ENCODE measurements around the gene CSTPP1. TPM values are rescaled to one million over a fixed set of nuclear protein-coding genes. Genes with fewer than 3 reads are reported as not detected.
"Not testable (repeated sequence)": the region's sequence is repeated elsewhere in the genome, so short reads cannot be mapped to it uniquely, and the experiment has no call there.

The CSTPP1 gene
- total RNA-seq, 1 donor from 2014 or later, result 13.2 TPM

GRCh38 chr11:46906609-46907041, 29.9 kb upstream of the CSTPP1 start:
- no peak for DNase-seq (ENCODE audit: low spot score)
- intact Hi-C loops (cut with DNase I), result no loop called here

DNA sequence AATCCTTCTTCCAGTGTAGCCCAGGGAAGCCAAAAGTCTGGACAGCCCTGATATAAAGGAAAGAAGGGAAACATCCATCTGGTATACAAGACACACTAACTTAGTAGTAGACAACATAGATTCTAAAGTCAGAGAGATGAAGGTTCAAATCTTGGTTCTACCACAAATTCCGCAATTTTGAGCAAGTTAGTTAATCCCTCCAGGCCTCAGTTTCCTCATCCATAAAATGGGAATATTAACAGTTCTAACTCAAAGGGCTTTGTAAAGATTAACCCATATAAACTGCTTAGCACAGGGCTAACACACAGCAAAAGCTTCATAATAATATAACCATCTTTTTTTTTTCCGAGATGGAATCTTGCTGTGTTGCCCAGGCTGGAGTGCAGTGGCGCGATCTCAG, 29.0 kb upstream of the CSTPP1 start:
- intact Hi-C loops (cut with DNase I), result no loop called here
- no peak for DNase-seq (ENCODE audit: low spot score)

GRCh38 chr11:46912526-46913150, 23.9 kb upstream of the CSTPP1 start:
- DNase-seq (ENCODE audit: low spot score), result no peak

GRCh38 chr11:46913484-46913883, 23.1 kb upstream of the CSTPP1 start:
- DNase-seq (ENCODE audit: low spot score), result no peak
- intact Hi-C loops (cut with DNase I), result loop anchor here (10.0 kb wide), 1 partner anchor 441 kb away; the partner anchor contains the start of gene MYBPC3

More at GRCh38 chr11:46912526-46913150, 23.9 kb upstream of the CSTPP1 start:
- intact Hi-C loops (cut with DNase I), result loop anchor here (10.0 kb wide), 1 partner anchor 442 kb away; the partner anchor contains the start of gene MYBPC3

DNA sequence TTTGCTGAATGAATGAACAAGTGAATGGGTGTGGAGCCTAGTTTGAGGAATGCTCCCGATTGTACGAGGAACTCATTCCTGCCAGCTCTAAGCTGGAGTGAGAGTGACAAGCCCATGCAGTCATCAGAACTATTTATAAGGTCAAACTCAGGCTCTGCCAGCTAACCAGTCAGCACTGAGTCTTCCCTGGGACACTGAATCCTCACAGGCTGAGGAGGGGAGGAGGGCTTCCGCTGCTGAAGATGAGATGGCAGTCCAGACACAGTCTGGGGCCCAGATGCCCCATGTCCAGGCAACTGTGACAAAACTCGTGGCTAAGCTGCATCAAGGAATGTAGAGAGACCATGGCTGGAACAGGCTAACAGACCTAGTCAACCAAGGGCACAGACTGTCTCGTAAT, 22.2 kb upstream of the CSTPP1 start:
- intact Hi-C loops (cut with DNase I), result loop anchor here (10.0 kb wide), 1 partner anchor 440 kb away; the partner anchor contains the start of gene MYBPC3
- no peak for DNase-seq (ENCODE audit: low spot score)

GRCh38 chr11:46914910-46915309, 21.7 kb upstream of the CSTPP1 start:
- intact Hi-C loops (cut with DNase I), result loop anchor here (5.0 to 10.0 kb wide), 2 partner anchors 87 to 440 kb away; partner anchors contain the start of gene MYBPC3
- no peak for DNase-seq (ENCODE audit: low spot score)

GRCh38 chr11:46916286-46917108, 20.1 kb upstream of the CSTPP1 start:
- DNase-seq (ENCODE audit: low spot score), result no peak
- intact Hi-C loops (cut with DNase I), result loop anchor here (5.0 to 10.0 kb wide), 2 partner anchors 86 to 438 kb away; partner anchors contain the start of gene MYBPC3

GRCh38 chr11:46917109-46917761, 19.3 kb upstream of the CSTPP1 start:
- intact Hi-C loops (cut with DNase I), result loop anchor here (5.0 to 10.0 kb wide), 2 partner anchors 85 to 438 kb away; partner anchors contain the start of gene MYBPC3
- no peak for DNase-seq (ENCODE audit: low spot score)

DNA sequence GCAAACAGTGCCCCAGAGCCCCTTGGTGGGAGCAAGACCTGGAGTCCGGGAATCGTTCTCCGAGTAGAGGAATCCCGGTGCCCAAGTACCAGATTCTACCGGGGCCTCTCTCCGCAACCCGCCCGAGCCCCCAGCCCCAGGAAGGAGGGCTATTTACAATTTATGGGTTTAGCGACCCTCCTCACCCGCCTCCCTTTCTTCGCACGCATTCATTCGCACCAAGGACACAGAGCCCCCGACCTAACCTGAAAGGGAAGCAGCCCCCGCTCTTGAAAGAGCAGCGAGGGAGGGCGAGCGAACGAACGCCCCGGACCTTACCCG, 18.8 kb upstream of the CSTPP1 start:
- intact Hi-C loops (cut with DNase I), result loop anchor here (5.0 to 10.0 kb wide), 2 partner anchors 85 to 437 kb away; partner anchors contain the start of gene MYBPC3
- DNase-seq (ENCODE audit: low spot score), result no peak

DNA sequence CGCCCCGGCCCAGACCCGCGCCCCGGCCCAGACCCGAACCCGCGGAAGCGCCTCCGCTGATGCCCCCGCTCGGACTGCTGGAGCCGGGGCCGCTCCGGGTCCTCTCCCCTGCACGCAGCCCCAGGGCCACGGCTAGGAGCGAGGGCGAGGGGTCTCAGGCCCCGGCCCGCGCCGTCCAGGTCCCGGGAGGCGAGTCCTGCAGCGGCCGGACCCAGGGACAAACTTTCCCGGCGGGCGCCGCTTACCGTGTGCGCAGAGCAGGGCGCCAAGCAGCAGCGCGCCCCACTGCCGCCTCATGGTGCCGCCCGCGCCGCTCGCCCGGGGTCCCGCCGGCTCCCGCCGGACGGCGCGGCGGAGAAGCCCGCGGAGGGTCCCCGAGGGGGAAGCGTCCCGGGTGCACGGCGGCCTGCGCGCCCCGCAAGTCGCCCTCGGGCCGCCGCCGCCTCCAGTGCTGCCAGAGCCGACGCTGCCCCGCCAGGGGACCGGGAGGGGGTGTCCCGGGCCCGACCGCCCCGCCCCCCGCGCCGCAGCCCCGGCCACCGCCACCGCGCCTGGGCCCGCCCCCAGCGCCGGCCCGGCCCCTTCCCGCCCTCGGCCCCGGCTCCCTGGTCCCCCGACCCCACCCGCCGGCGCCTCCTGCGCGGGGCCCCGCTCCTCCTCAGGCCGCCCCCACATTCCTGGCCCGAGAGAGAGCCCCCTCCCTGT, 18.3 kb upstream of the CSTPP1 start, which contains the start of gene LRP4:
Gene LRP4, minus strand, starts transcription at position 468 of the 705 bp plus-strand sequence. Its CDS starts 171 bp downstream, at position 297.
- intact Hi-C loops (cut with DNase I), result loop anchor here (5.0 to 10.0 kb wide), 2 partner anchors 84 to 437 kb away; partner anchors contain the start of gene MYBPC3
- DNase-seq (ENCODE audit: low spot score), result no peak

DNA sequence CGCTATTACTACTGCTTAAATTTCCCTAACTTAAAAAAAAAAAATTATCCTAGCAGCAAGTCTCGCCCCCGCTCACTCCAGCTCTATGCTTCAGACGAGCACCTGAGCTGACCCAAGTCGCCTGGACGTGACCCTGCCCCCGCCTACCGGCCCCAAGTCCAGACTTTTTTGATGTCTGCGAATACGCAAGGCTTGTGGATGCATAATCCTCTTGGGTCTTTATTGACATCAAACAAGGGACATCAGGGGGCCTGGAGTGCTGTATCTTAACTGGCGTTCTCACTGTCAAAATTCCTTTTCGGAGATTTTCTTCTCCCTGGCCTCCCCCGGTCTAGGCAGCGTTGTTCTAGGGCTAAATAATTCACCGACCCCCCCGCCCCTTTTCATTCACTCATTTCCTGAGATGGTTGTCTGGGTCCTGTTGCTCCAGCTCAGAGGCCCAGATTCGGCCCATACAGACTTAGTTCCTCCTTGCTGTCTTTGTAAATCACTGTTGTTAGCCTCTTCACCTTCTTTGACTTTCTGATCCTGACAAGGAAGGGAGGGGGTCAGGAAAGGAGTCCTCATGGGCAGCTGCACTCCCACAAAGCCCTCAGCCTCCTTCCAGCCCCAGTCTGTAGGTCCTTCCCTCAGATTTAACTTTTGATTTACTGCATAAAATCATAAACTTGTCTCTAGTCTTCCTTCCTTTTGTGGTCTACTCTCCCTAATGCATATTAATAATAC, 17.6 kb upstream of the CSTPP1 start:
- no peak for DNase-seq (ENCODE audit: low spot score)
- intact Hi-C loops (cut with DNase I), result loop anchor here (5.0 to 10.0 kb wide), 2 partner anchors 83 to 436 kb away; partner anchors contain the start of gene MYBPC3

DNA sequence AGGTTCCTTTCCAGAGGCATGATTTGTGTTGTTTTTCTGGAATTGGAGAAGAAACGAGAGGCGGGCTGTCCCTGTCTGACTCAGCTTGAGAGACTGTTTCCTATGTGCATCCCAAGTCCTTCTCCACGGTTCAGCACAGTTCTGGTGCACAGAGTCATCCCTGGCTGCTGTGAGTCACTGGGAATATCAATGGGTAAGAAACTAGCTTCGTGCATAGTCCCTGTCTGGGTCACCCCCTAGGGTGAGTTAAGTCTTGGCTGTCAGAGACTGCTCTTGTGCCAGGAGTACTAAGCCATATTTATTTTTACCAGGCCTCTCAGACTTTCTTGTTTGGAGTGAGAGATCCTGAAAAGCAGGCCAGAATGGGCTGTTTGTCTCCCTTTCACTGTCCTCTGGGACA, 15.8 kb upstream of the CSTPP1 start:
- intact Hi-C loops (cut with DNase I), result no loop called here
- DNase-seq (ENCODE audit: low spot score), result no peak

DNA sequence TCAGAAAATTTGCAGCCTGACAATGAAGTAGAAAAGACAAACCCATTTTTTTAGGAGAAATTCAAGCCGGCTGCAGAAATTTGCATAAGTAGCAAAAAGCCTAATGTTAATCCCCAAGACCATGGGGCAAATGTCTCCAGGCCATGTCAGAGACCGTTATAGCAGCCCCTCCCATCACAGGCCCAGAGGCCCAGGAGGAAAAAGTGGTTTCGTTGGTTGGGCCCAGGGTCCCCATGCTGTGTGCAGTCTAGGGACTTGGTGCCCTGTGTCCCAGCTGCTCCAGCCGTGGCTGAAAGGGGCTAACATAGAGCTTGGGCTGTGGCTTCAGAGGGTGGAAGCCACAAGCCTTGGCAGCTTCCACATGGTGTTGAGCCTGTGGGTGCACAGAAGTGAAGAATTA, 8.6 kb upstream of the CSTPP1 start:
- intact Hi-C loops (cut with DNase I); DNase-seq (ENCODE audit: low spot score): not testable (repeated sequence)

DNA sequence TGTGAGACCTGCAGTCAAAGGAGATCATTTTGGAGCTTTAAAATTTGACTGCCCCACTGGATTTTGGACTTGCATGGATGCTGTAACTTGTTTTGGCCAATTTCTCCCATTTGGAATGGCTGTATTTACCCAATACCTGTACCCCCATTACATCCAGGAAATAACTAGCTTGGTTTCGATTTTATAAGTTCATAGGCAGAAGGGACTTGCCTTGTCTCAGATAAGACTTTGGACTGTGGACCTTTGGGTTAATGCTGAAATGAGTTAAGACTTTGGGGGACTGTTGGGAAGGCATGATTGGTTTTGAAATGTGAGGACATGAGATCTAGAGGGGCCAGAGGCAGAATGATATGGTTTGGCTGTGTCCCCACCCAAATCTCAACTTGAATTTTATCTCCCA, 7.9 kb upstream of the CSTPP1 start:
- DNase-seq (ENCODE audit: low spot score); intact Hi-C loops (cut with DNase I): not testable (repeated sequence)

GRCh38 chr11:46930089-46930488, 6.5 kb upstream of the CSTPP1 start:
- intact Hi-C loops (cut with DNase I), result no loop called here
- no peak for DNase-seq (ENCODE audit: low spot score)

- intact Hi-C loops (cut with DNase I), result no loop called here
- no peak for DNase-seq (ENCODE audit: low spot score)
These were observed 5.6 kb downstream of the CSTPP1 start for GRCh38 chr11:46942172-46942571.

DNA sequence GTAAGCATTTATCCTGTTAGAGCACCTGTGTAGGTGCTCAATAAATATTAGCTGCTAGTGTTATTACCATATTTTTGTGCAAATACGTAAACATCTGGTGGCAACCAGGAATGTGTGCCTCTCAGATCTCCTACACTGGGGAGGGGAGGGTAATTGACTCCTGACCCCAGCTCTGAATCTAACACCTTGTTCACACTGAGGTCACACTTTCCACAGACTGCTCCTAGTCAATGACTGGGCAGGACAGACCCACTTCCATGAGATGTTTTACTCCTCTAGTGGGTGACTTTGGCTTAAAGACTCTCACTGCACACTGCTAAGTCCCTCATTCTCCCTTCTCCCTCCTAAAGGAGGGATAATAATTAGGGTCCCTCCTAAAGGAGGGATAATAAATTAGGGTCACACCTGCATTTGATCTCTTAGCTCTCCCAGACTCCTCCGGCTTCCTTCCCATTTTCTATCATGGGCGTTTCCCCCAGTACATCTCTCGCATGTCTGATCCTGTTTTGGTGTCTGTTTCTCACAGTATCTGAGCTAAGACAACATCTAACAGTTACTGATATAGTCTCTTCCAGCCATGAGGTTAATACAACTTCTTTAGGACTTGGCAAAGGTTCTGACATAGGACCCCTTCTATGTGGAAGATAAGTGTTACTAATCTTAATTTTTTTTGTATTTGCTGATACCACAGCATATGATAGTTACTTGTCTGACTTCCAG, 8.0 kb downstream of the CSTPP1 start:
- no peak for DNase-seq (ENCODE audit: low spot score)
- intact Hi-C loops (cut with DNase I), result no loop called here

Measured in cardiac septum (tissue), 1 donor.